Thymus (tissue), 11 donors: ENCODE data around the gene DNMT1. TPM values are rescaled to one million over a fixed set of nuclear protein-coding genes. Genes with fewer than 3 reads are reported as not detected.
"Not testable (repeated sequence)": the region's sequence is repeated elsewhere in the genome, so short reads cannot be mapped to it uniquely, and the experiment has no call there.

ENCODE experiments used
- DNase-seq, 9 donors: peaks; one replicate each; pipeline ENCODE4 v3.0.0-alpha.2; 2013; ENCODE audit warnings: low spot score in 9 of 9, low read depth in 6 of 9, missing footprints in 1 of 9
- H3K27ac ChIP-seq, 2 donors: one replicate each; pipeline ENCODE4 v1.5.1; 2013; ENCODE audit warnings: control low read depth in 1 of 2, low read depth in 1 of 2, low read length in 1 of 2, mild to moderate bottlenecking in 1 of 2, moderate library complexity in 1 of 2
- H3K27me3 ChIP-seq, 2 donors: one replicate each; pipeline ENCODE4 v1.5.1; 2013; ENCODE audit warnings: low read length in 1 of 2; ENCODE audit not compliant: control insufficient read depth in 2 of 2, insufficient read depth in 1 of 2
- H3K36me3 ChIP-seq, 2 donors: one replicate each; pipeline ENCODE4 v1.5.1; 2013; ENCODE audit warnings: low read length in 1 of 2, mild to moderate bottlenecking in 1 of 2, moderate library complexity in 1 of 2; ENCODE audit not compliant: control insufficient read depth in 2 of 2, insufficient read depth in 2 of 2
- H3K4me1 ChIP-seq, 2 donors: one replicate each; pipeline ENCODE4 v1.5.1; 2013; ENCODE audit warnings: low read length in 2 of 2; ENCODE audit not compliant: control insufficient read depth in 2 of 2, insufficient read depth in 2 of 2
- H3K4me3 ChIP-seq, 2 donors: one replicate each; pipeline ENCODE4 v1.5.1; 2013; ENCODE audit warnings: low read length in 2 of 2, control low read depth in 1 of 2, mild to moderate bottlenecking in 1 of 2
- H3K9me3 ChIP-seq, 2 donors: one replicate each; pipeline ENCODE4 v1.5.1; 2013; ENCODE audit warnings: low read length in 1 of 2, mild to moderate bottlenecking in 1 of 2; ENCODE audit not compliant: control insufficient read depth in 2 of 2, insufficient read depth in 1 of 2
- WGBS: extraction: QIAGEN DNeasy Blood & Tissue Kit; methylation state at CpG from one replicate; pipeline ENCODE4 v1.1.7; 2013; 5-methylcytosine and 5-hydroxymethylcytosine counted together
- polyA plus RNA-seq: library from polyadenylated mRNA; stranded (reverse); fragments of 200-250 nt; gene quantifications from one replicate; pipeline ENCODE4 v1.2.3, GENCODE V29; 2013
- total RNA-seq: library from RNA; stranded (reverse); fragments of 120-200 nt; gene quantifications from one replicate; pipeline ENCODE4 v1.2.4, GENCODE V29; 2013
- donor health status: healthy.

Gene DNMT1
- total and polyA plus RNA-seq, 2 donors = 46.0 to 65.0 TPM

GRCh38 chr19:10182076-10182475 lies 12.7 kb downstream of the DNMT1 start:
- Histone ChIP-seq H3K4me1 (no peaks in the 10 kb centered on the region), H3K27ac (no peak overlapping the region), H3K4me3 (no peak overlapping the region), H3K9me3 (no peaks in the 10 kb centered on the region), H3K27me3 (no peaks in the 10 kb centered on the region), H3K36me3 (peaks cover 65 to 71% of the 10 kb centered on the region in 2 donors)
- 97% methylated on average over 1 of the region's 1 CpG for WGBS
- DNase-seq = no peak

DNA sequence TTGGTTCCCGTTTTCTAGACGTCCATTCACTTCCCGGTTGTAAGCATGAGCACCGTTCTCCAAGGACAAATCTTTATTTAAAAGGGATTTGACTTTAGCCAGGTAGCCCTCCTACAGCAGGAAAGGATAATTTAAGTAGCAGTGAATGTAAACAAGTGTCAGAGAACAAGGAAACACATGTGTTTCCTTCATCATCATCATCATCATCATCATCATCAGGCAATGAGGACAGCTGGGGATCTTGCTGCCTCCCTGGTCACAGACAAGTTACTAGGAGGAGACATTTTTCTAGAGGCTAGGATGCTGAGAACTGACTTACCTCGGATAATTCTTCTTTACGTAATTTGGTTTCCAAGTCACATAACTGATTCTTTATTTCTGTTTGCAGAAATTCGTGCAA lies 14.3 kb downstream of the DNMT1 start:
- Histone ChIP-seq H3K9me3 (no peaks in the 10 kb centered on the region), H3K36me3 (peaks cover 60 to 74% of the 10 kb centered on the region in 2 donors), H3K27ac (no peak overlapping the region), H3K4me3 (no peak overlapping the region), H3K27me3 (no peaks in the 10 kb centered on the region), H3K4me1 (no peaks in the 10 kb centered on the region)
- no peak for DNase-seq
- WGBS = 96% methylated on average over 7 of the region's 7 CpGs

GRCh38 chr19:10180024-10180423 lies 14.7 kb downstream of the DNMT1 start:
- peaks cover 62 to 78% of the 10 kb centered on the region in 2 donors for H3K36me3 ChIP-seq
- DNase-seq, H3K9me3 ChIP-seq, H3K27me3 ChIP-seq, H3K4me1 ChIP-seq, H3K4me3 ChIP-seq, H3K27ac ChIP-seq: not testable (repeated sequence)
- WGBS = 97% methylated on average over 6 of the region's 6 CpGs

- Histone ChIP-seq H3K4me3 (no peak overlapping the region), H3K27ac (no peak overlapping the region), H3K4me1 (no peaks in the 10 kb centered on the region), H3K27me3 (no peaks in the 10 kb centered on the region), H3K9me3 (no peaks in the 10 kb centered on the region), H3K36me3 (peaks cover 63 to 85% of the 10 kb centered on the region in 2 donors)
- no peak for DNase-seq
- 96% methylated on average over 9 of the region's 9 CpGs for WGBS
Observed at GRCh38 chr19:10173527-10173926, 21.2 kb downstream of the DNMT1 start.

DNA sequence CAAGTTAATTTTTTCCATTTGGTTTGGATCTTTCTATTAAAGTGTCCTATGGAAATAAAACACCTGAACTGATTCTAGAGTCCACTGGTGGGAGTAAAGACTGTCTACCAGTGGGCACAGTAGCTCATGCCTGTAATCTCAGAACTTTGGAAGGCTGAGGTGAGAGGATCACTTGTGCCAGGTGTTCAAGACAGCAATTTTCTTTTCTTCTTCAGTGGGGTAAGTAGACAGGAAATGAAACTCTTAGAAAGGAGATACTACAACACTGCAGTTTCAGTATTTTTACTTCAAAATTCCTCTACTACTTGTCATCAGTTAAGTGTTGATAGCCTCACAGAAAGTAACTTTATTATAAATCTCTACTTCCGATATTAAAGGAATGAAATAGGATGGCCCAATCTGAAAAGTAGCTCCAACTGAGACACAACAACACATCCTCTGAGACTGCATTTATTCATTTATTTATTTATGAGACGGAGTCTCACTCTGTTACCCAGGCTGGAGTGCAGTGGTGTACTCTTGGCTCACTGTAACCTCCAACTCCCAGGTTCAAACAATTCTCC lies 26.3 kb downstream of the DNMT1 start:
- WGBS = 95% methylated on average over 2 of the region's 2 CpGs
- Histone ChIP-seq H3K27me3 (no peaks in the 10 kb centered on the region), H3K27ac (no peak overlapping the region), H3K36me3 (peaks cover 73 to 82% of the 10 kb centered on the region in 2 donors), H3K9me3 (no peaks in the 10 kb centered on the region), H3K4me1 (no peaks in the 10 kb centered on the region), H3K4me3 (no peak overlapping the region)
- DNase-seq = no peak

GRCh38 chr19:10167459-10167858 lies 27.3 kb downstream of the DNMT1 start:
- H3K4me3 ChIP-seq = no peak overlapping the region
- WGBS = 97% methylated on average over 6 of the region's 6 CpGs
- H3K27me3 ChIP-seq = no peaks in the 10 kb centered on the region
- no peaks in the 10 kb centered on the region for H3K4me1 ChIP-seq
- DNase-seq = no peak
- H3K27ac ChIP-seq = no peak overlapping the region
- peaks cover 71 to 81% of the 10 kb centered on the region in 2 donors for H3K36me3 ChIP-seq
- no peaks in the 10 kb centered on the region for H3K9me3 ChIP-seq

DNA sequence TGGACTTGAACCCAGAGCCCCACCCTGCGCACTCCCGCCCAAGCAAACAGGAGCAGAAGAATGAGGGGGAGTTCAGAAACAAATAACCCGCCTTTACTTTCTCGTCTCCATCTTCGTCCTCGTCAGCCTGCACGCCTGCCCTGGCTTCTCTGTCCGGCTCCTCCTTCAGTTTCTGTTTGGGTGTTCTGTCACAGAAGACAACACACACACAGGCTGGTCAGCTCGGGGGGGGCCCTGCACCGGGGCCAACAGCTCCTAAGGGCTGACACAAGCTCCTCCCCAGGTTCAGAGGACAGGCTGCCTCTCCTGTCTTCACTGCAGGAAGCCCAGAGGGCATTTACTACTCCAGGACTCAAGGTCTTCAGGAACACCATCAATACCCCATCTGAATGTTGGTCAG lies 28.3 kb downstream of the DNMT1 start:
- H3K27ac ChIP-seq, H3K4me1 ChIP-seq, DNase-seq, H3K4me3 ChIP-seq, H3K9me3 ChIP-seq, H3K27me3 ChIP-seq: not testable (repeated sequence)
- WGBS = 97% methylated on average over 10 of the region's 10 CpGs
- H3K36me3 ChIP-seq = peaks cover 76 to 83% of the 10 kb centered on the region in 2 donors

GRCh38 chr19:10166046-10166445 lies 28.7 kb downstream of the DNMT1 start:
- H3K27me3 ChIP-seq = no peaks in the 10 kb centered on the region
- no peak overlapping the region for H3K4me3 ChIP-seq
- 97% methylated on average over 5 of the region's 5 CpGs for WGBS
- no peak for DNase-seq
- no peak overlapping the region for H3K27ac ChIP-seq
- H3K4me1 ChIP-seq = no peaks in the 10 kb centered on the region
- peaks cover 76 to 84% of the 10 kb centered on the region in 2 donors for H3K36me3 ChIP-seq
- no peaks in the 10 kb centered on the region for H3K9me3 ChIP-seq

- H3K9me3 ChIP-seq = no peaks in the 10 kb centered on the region
- H3K27ac ChIP-seq = no peak overlapping the region
- peaks cover 84 to 88% of the 10 kb centered on the region in 2 donors for H3K36me3 ChIP-seq
- DNase-seq = no peak
- H3K4me3 ChIP-seq = no peak overlapping the region
- no peaks in the 10 kb centered on the region for H3K27me3 ChIP-seq
- 97% methylated on average over 3 of the region's 3 CpGs for WGBS
- H3K4me1 ChIP-seq = no peaks in the 10 kb centered on the region
Observed at GRCh38 chr19:10163536-10163935, 31.2 kb downstream of the DNMT1 start.
